Measurements from ENCODE around the gene CALM1.

The CALM1 gene

DNA sequence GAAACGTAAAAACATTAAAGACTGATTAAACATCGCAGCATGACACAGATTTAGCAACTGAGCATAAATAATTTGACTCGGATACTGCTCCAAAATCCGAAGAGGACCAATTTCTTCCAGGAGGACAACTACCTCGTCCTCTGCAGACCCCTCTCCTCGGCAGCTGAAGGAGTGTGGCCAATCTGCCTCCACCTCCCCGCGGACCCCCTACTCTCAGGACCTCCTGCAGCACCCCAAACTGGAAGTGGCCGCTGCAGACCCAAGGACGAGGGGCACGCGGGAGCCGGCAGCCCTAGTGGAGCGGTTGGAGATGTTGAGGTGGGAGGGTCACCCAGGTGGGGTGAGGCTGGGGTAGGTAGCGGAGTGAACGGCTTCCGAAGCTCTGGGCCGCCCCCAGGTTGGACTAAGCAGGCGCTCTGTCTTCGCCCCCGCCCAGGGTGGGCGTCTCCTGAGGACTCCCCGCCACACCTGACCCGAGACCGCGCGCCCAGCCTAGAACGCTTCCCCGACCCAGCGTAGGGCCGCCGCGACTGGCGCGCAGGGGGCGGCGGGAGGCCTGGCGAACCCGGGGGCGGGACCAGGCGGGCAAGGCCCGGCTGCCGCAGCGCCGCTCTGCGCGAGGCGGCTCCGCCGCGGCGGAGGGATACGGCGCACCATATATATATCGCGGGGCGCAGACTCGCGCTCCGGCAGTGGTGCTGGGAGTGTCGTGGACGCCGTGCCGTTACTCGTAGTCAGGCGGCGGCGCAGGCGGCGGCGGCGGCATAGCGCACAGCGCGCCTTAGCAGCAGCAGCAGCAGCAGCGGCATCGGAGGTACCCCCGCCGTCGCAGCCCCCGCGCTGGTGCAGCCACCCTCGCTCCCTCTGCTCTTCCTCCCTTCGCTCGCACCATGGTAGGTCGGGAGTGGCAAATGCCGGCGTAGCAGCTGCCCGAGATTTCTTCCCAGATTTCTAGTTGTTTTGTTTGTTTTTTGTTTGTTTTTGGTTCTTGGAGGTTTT, at the start of gene CALM1:
Gene CALM1 (plus strand): TSS at position 689 of the 999 bp plus-strand sequence. CDS start 202 bp downstream, at position 891.
- DNase-seq (ENCODE audit: low read depth in 2 of 2): peak; percentile 91 to 94

DNA sequence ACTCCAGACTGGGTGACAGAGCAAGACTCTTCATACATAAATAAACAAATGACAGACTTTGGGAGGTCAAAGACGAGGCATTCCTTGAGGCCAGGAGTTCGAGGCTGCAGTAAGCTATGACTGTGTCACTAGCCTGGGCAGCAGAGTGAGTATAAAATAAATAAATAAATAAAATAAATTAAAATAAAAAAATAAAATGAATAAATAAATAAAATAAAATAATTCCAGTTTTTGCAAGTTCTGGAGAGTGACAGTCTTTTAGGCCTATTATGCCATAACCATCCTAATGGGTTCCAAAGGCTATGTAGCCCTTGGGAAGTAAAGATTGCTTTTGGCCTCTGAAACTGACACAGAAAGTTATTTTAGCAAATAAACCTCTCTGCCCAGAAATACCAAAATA, 48.6 kb upstream of the CALM1 start:
- no peak for DNase-seq (ENCODE audit: low read depth in 2 of 2)

DNA sequence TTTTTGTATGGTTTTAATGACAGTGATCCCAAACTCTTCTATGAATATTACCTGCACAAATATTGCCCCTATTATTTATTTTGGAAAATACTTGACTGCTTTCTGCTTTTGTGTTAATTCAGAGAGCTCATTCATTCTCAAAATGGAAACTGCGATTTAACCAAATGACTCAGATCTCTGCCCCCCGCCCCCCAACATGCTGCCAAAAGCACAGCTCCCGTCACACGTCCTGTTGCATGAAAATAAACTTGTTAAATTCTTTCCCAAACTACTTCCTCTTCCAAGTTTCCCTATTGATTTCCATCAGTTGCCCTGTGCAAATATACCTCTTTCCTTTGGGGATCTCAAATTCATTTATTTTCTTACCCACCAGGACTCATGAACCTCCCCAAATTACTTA, 47.1 kb upstream of the CALM1 start:
- peak in 1 of 2 donors; percentile 8 for DNase-seq (ENCODE audit: low read depth in 2 of 2)

DNA sequence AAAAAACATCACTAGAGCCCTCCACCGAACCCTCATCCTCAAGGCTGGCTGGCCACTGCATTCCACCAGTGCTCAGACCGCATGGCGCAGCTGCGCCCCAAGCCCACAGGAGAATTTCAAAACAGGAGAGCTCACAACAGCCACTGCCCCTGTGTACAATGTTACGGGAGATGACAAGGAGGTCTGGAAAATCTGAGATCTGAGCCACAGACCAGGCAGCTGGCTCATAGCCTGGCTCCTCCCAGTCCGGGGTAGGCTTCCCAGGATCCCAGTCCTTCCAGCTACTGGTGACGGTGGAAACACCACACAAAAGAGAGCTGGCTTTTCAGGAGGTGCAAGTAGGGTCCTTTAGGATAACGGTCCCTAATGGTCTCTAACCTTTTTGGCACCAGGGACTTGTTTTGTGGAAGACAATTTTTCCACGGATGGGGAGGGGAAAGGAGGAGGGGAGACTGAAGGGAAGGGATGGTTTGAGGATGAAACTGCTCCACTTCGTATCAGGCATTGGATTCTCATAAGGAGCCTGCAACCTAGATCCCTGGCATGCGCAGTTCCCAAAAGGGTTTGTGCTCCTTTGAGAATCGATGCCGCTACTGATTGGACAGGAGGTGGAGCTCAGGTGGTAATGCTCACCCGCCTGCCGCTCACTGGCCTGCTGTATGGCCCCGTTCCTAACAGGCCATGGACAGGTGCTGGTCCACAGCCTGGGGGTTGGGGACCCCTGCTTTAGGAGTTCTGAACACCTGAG, 42.1 kb upstream of the CALM1 start:
- no peak for DNase-seq (ENCODE audit: low read depth in 2 of 2)

DNA sequence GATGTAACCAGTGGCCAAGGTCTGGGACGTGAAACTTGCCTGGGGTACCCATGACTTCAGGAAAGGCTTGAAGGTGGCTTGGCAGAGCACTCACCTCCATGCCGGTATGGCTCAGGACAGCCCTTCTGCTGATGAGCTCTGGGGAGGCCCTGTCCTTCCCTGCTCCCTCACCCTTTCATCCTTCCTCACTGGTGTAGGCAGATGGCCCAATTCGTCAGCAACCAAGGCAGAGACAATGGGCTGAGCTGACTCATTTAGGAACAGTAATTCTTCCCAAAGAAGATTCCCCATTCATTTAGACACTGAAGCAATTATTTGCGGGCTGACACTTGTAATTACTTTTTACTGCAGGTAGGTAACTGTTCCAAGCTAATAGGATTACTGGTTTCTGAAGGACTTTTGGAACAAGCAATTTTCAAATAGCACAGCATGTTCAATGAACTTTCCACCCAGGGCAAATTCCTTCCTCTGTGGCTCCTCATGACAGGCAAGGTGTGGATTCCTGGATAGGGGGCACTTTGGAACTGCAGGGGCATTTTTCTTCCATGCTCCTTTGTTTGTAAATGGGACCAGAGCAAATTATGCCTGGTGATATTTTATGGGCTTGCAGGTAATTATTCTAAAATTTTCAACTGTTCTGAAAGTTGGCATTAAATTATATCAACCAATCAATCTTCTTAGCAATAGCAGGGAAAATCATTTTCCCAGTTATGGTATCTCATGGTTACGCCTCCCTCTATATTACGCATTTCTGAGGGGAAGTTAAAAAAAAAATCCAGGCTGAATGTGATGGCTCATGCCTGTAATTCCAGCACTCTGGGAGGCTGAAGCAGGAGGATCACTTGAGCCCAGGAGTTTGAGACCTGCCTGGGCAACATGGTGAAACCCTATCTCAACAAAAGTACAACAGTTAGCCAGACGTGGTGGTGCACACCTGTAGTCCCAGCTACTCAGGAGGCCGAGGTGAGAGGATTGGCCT, 41.0 kb upstream of the CALM1 start:
- no peak for DNase-seq (ENCODE audit: low read depth in 2 of 2)

DNA sequence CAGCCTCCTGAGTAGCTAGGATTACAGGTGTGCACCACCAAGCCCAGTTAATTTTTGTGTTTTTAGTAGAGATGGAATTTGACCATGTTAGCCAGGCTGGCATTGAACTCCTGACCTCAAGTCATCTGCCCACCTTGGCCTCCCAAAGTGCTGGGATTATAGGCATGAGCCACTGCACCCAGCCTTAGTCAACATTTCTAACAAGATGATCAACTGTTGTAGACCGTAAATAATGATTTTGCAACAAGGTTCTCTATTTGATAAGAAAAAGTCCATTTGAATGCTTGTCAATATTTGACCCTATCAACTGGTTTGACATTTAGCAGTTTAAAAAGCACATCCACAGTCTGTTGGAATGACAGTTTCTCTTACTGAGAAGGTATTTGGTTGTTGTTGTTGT, 39.9 kb upstream of the CALM1 start:
- no peak for DNase-seq (ENCODE audit: low read depth in 2 of 2)

DNA sequence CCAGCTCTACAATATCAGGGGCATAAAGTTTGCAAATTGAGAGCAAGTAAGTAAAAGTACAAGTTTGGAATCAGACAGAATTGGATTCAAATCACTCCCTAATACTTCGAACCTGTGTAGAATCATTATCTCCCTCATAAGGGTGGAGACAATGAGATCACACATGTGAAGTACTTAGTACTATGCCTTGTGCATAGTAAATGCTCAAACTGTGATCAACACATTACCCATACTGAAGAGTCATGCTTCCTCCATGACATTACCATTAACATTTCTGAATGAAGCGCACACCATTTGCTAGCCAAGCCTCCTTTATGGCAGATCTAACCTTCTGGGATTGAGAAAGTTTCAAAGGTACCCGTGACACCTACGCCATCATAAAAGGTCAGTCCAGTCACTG, 38.5 kb upstream of the CALM1 start:
- DNase-seq (ENCODE audit: low read depth in 2 of 2): no peak

DNA sequence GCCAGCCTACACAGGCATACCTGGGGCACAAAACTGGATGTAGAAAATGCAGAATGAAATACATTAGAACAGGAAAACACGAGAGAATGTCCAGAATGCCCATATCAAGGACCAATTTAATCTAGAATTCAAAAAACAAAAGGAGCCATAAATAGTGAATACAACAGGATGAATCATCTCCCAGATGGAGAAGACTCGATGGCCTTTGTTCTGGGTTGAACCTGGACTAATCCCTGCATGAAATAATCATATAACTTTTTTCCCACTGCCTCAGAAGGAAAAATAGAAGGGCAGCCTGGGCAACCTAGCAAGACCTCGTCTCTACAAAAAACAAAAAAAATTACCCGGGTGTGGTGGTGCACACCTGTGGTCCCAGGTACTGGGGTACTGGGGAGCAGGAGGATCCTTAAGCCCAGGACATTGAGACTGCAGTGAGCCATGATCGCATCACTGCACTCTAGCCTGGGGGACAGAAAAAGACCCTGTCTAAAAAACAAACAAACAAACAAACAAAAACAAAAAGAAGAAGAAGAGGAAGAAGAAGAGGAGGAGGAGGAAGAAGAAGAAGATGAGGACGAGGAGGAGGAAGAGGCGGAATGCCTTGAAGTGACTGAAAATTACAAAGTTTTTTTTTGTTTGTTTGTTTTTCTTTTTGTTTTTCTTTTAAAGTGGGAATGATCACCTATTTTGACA, 34.8 kb upstream of the CALM1 start:
- DNase-seq (ENCODE audit: low read depth in 2 of 2): no peak

DNA sequence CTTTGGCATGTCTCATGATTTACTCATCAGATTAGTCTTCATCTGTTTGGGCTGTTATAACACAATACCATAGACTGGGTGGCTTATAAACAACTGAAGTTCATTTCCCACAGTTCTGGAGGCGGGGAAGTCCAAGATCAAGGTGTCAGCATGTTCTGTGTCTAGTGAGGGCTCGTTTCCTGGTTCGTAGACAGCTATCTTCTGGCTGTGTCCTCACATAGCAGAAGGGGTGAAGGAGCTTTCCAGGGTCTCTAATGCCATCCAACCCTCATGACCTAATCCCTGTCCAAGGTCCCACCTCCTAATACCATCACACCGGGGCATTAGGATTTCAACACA, 34.3 kb upstream of the CALM1 start:
- DNase-seq (ENCODE audit: low read depth in 2 of 2): no peak

DNA sequence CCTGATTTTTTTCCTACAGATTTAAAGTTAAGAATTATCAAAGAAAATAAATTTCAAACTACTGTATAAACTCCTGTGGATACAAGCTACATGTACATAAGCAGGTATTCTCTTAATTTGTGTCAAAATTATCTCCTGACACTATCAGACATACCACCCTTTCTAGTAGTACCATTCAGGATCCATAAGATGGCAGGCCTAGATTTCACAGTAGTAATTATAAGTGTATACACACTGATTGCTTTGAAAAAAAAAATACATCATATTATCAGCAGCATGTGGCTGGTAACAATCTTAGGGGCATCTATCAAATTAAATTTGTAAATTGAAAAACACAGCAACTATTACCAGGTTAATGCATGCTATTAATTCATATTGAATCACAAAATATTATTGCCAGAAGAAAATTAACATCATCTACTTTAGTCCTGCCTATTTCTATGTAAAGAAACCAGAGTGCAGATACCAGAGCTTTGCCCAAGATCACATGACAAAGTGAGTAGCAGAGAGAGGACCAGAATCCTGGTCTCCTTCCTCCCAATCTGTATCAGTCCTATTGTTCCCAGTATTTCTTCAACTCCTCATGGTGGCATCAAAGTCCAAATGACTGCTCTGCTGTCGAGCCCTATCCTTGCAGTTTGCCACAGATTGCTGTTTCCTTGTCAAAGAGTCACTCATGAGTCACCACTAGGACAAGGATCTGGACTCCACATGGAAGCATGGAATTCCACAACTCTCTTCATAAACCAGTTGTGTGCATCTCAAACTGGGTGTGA, 27.7 kb upstream of the CALM1 start:
- DNase-seq (ENCODE audit: low read depth in 2 of 2): no peak

DNA sequence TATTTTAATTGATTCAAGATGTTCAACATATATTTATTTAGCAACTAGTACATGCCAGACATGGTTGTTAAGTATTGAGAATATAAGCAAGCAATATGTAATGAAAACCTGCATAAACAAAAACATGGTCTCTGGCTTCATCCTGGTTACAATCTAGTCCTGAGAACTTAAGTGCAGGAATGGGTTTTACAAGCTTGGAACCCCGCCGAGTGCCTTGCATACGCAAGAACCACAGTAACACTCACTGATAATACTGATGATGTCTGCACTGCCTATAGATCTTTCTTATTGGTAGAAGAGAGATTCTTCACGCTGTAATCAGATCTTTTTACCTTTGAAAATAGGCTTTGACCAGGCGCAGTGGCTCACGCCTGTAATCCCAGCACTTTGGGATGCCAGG, 22.9 kb upstream of the CALM1 start:
- DNase-seq (ENCODE audit: low read depth in 2 of 2): no peak

DNA sequence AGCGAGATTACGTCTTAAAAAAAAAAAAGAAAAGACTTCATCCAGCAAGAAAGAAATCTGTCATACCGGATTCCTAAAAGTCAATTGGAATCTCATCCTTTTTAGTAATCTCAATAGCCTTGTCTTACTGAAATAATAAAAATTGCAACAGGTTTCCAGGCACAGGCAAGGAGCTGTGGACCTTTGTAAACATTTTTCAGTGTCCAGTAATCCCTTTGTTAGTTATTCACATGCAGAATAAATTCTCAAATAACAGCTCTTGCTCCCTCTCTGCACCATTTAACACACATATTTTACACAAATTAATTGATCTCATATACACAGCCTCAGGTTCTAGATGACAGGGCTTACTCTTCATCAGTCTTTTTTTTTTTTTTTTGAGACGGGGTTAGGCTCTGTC, 22.0 kb upstream of the CALM1 start:
- no peak for DNase-seq (ENCODE audit: low read depth in 2 of 2)

DNA sequence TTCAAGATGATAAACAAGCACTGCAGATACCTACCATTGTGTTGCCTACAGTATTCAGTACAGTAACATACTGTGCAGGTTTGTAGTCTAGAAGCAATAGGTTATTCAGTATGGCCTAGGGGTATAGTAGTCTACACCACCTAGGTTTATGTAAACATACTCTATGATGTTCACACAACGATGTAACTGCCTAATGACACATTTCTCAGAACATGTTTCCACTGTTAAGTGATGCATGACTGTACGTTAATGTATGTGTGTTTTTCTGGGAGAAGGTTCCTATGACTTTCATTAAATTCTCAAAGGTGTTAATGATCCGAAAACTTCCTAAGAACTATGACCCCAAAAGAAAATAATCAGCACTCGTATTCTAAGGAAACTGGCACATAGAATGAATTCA, 20.9 kb upstream of the CALM1 start:
- no peak for DNase-seq (ENCODE audit: low read depth in 2 of 2)

DNA sequence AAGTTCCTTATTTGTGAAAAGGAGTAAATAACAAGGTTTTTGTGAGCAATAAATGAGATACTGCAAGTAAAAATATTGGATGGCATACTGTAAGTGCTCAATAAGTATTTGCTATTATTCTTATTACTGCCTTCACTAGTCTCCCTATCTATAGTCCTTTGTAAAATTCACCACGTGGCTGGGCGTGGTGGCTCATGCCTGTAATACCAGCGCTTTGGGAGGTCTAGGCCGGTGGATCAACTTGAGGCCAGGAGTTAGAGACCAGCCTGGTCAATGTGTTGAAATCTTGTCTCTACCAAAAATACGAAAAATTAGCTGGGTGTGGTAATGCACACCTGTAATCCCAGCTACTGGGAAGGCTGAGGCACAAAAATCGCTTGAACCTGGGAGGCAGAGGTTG, 18.6 kb upstream of the CALM1 start:
- no peak for DNase-seq (ENCODE audit: low read depth in 2 of 2)

DNA sequence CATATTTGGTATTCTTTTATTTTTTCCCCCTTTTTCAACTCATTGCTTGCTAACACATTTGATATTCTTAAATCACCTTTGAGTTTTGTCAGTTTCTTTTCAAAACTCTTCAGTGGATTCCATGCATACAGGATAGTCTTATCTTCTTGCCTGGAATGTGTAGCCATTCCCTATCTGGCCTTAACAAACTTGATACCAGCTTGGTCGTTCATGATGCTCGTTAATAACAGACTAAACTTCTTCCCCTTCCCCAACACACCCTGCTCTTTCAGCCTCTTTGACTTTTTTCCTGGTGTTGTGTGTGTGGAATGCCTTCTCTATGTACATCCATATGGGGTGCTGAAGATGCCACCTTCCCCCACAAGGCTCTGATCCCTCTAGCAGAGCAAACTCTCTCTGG, 17.7 kb upstream of the CALM1 start:
- no peak for DNase-seq (ENCODE audit: low read depth in 2 of 2)

DNA sequence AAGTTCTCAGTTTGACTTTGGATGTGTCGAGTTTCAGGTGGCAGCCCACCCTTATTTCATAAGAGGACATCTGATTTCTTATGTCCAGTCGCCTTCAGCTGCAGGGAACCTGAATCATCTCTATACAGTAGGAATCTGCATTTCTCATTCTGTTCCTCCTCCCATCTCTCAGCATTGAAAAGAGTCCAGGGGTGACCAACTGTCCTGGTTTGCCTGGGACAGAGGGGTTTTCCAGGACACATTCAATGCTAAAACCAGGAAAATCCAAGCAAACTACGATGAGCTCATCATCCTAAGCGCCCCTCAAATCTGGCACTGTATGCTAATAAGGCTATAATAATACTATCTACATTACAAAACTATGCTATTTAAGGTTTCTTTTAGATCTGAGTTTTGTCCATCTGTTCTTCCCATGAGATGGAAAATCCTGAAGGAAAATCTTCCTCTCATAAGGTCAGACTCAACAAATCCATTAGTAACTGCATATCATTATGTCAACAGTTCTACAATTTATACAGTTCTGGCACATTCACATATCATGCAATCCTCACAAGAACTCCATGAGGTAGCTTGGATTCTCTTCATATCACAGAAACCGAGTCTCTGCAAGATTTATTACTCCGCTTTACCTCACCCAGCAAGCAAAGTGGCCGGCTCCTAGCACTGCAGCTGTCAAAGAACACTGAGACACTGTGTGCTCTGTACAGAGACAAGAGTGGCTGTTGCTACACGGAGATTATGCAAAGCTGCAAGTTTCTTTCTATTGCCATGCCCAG, 15.6 kb upstream of the CALM1 start:
- DNase-seq (ENCODE audit: low read depth in 2 of 2): no peak

DNA sequence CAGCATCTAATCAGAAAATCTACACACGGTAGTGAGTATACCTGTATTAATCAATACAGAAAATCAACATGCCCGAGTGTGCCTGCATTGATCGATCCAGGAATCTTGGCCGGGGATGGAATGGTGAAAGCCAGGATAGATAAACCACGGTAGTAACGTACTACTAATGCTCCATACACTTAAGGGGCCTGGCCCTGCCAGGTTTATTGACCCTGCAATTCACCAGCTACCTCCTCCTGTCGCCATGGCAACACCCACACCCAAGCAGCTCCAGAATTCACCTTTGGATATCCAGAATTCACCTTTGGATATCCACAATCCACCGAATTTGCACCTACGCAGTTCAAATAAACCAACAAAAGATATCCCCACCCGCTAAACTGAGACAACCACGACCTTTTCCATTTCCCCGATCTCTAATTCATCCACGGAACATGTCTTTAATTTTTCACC, 14.8 kb upstream of the CALM1 start:
- DNase-seq (ENCODE audit: low read depth in 2 of 2): no peak

DNA sequence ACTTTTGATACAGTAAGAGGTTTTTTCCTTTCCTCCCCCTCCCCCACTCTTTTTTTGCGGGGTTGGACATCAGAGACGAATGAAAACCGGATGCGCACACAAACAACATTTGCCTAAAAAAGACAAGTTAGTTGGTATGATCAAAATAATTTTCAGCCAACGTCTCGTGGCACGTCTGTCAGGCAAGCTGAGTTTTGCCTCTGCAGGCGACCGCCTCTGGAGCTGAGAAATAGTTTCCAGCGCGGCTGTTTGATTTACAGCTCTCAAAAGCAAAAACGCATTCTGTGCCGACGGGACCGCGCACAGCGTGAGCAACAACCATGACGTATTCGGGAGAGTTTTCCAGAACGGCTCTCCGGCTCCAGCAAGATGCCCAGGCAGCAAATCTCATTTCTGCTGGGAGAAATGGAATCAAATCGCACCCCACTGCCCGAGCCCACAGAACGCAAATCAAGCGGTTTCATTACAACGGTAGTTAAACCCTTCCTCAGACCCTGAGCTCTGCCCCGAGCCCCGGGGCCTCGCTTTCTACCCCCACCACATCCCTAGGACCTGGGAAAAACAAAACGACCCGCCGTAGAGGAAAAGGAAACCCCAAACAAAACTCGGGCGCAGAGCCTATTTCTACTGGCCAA, 14.2 kb upstream of the CALM1 start:
- peak; percentile 34 to 49 for DNase-seq (ENCODE audit: low read depth in 2 of 2)

DNA sequence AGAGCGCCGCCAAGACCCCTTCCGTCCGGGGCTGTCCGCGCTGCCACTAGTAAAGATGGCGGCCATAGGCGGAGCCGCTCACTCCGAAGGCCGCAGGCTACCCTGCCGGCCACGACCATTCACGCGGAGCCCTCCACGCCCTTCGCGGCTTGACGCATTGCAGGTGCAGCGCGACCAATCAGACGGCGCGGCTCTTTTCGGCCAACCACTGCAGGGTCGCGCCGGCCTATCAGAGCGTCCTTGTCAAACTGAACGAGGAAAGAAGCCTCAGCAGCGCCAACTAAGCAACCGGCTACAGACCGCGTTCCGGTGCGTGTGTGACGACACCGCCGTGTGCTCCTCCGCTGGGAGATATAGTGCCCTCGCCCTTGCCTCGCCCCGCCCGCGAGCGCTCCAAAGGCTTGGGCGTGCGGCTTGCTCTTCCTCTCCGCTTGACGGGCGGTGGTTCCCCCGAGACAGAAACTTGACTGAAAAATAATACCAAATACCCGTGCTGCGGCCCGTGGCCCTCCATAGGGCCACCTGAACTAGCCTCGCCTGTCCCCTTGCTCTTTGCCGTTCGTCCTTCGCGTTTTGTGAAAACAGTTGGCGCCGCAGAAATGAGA, 13.6 kb upstream of the CALM1 start:
- DNase-seq (ENCODE audit: low read depth in 2 of 2): peak; percentile 96
